Measurements from ENCODE around the gene CFAP43.

GRCh38 chr10:104085801-104086400, 146.3 kb downstream of the CFAP43 start, which contains the start of gene COL17A1:
- TF ChIP-seq CTCF (IDR thresholded peaks at IDR 0.05) (no peak), POLR2AphosphoS5 (IDR thresholded peaks at IDR 0.05) (no peak), EP300 (IDR thresholded peaks at IDR 0.05) (no peak)

Measured in esophagus muscularis mucosa (tissue), 4 donors.